Peyer's patch (tissue), 4 donors: ENCODE measurements around the gene HOXD9. TPM values are rescaled to one million over a fixed set of nuclear protein-coding genes. Genes with fewer than 3 reads are reported as not detected.

Experiments
- DNase-seq, 3 donors: peaks; one replicate each; pipeline ENCODE4 v3.0.0-alpha.2; 2017 to 2019
- H3K27ac ChIP-seq, 4 donors: fragments of 200-600 bp; sonication (generic); one replicate each; pipeline ENCODE4 v1.5.1; 2016 to 2019
- H3K27me3 ChIP-seq, 2 donors: fragments of 200-600 bp; sonication (generic); one replicate each; pipeline ENCODE4 v1.5.1; 2019
- H3K36me3 ChIP-seq, 3 donors: fragments of 200-600 bp; sonication (generic); one replicate each; pipeline ENCODE4 v1.5.1; 2016 to 2019
- H3K4me1 ChIP-seq, 4 donors: fragments of 200-600 bp; sonication (generic); one replicate each; pipeline ENCODE4 v1.5.1; 2016 to 2019
- H3K4me3 ChIP-seq, 4 donors: fragments of 200-600 bp; sonication (generic); 1 replicate in 3 of 4; 2 replicates in 1 of 4; pipeline ENCODE4 v1.5.1; 2016 to 2019; ENCODE audit warnings: mild to moderate bottlenecking in 1 of 4
- H3K9me3 ChIP-seq, 4 donors: fragments of 200-600 bp; sonication (generic); one replicate each; pipeline ENCODE4 v1.5.1; 2016 to 2019; ENCODE audit warnings: mild to moderate bottlenecking in 1 of 4
- POLR2A ChIP-seq, 2 donors: fragments of 450-650 bp; IDR thresholded peaks; one replicate each; pipeline ENCODE4 v1.5.1; 2017; ENCODE audit warnings: antibody characterized with exemption in 2 of 2, mild to moderate bottlenecking in 2 of 2, moderate library complexity in 2 of 2
- total RNA-seq, 4 donors: library from RNA; depleted of rRNA; stranded (reverse); fragments of >200 nt; gene quantifications; one replicate each; pipeline ENCODE4 v1.1.0, GENCODE V29; 2016
- TF ChIP-seq, protein P1 (sequence below), 6 experiments: fragments of 450-650 bp in 4 of 6; fragments of 200-600 bp in 2 of 6; sonication (generic) in 1 of 6; IDR thresholded peaks; one replicate each; pipeline ENCODE4 v1.5.1; 2017 to 2019; ENCODE audit warnings: antibody characterized with exemption in 6 of 6, mild to moderate bottlenecking in 3 of 6, moderate library complexity in 1 of 6

The HOXD9 gene
- total RNA-seq, 4 donors from 2014 or later, result 0.70 TPM; not detected in 3

DNA sequence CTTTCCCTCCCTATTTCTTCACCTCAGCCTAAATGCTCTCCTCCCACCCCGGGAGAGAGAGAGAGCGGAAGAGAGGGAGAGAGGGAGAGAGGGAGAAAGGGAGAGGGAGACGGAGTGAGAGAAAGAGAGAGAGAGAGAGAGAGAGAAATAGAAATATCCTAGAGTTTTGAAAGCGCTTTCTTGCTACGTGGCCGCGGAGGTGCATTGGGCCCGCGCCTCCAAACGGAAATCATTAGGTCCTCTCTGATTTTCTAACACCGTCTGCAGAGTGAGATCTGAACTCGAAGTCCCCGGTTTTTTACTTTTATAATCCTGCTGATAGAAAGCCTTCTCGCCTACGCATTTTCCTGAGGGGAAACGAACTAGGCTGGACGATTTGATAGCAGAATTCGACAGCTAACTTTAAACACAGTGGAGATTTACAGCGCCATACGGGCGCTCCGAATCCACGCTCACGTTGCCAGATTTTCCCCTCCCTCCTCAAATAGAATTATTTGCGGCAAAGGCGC lies 37.9 kb upstream of the HOXD9 start:
- no peak for DNase-seq
- H3K27me3 ChIP-seq, result peaks cover 0 to 81% of the 10 kb centered on the region in 2 donors
- peaks cover 0 to 34% (median 0%) of the 10 kb centered on the region in 4 donors for H3K9me3 ChIP-seq
- TF ChIP-seq POLR2A (IDR thresholded peaks at IDR 0.05), result no peak
- TF ChIP-seq, protein P1, sequence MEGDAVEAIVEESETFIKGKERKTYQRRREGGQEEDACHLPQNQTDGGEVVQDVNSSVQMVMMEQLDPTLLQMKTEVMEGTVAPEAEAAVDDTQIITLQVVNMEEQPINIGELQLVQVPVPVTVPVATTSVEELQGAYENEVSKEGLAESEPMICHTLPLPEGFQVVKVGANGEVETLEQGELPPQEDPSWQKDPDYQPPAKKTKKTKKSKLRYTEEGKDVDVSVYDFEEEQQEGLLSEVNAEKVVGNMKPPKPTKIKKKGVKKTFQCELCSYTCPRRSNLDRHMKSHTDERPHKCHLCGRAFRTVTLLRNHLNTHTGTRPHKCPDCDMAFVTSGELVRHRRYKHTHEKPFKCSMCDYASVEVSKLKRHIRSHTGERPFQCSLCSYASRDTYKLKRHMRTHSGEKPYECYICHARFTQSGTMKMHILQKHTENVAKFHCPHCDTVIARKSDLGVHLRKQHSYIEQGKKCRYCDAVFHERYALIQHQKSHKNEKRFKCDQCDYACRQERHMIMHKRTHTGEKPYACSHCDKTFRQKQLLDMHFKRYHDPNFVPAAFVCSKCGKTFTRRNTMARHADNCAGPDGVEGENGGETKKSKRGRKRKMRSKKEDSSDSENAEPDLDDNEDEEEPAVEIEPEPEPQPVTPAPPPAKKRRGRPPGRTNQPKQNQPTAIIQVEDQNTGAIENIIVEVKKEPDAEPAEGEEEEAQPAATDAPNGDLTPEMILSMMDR (IDR thresholded peaks at IDR 0.05), result no peak
- no peak overlapping the region for H3K27ac ChIP-seq
- no peaks in the 10 kb centered on the region for H3K36me3 ChIP-seq
- no peak overlapping the region for H3K4me3 ChIP-seq
- peaks cover 0 to 17% (median 3%) of the 10 kb centered on the region in 4 donors for H3K4me1 ChIP-seq

DNA sequence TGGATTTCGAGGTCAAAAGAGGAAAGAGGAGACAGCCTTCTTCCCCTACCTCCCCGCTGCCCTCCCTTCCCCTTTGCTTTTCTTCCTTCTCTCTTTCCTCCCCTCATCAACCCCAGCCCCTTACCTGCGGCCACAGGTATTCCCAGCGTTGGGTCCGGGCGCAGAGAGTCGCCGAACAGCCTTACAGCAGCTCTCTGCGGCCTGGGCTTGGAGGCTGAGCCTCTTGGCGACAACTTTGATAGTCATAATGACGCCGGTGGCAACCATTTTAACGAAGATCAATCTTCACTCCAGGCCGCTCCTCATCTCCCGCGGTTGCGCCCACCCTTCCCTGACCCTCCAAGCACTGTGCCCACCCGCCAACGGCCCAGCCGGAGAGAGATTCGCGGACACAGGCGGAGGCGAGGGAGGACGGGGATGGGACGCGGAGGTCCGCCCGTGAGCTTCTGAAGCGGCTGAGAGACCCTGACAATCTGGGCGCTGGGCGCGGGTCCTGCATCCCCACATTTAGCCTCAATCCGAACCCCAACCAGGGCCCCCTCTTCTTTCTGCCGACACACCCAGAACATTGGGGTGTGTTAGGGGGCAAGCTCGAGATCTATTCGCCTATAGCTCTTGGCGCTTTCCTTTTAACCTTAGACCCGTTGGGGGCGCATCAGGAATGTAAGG lies 37.3 kb upstream of the HOXD9 start:
- H3K9me3 ChIP-seq, result peaks cover 0 to 31% (median 0%) of the 10 kb centered on the region in 4 donors
- TF ChIP-seq POLR2A (IDR thresholded peaks at IDR 0.05), result no peak
- TF ChIP-seq, protein P1 (IDR thresholded peaks at IDR 0.05), result no peak
- peak in 2 of 3 donors; percentile 39 to 45 for DNase-seq
- no peak overlapping the region for H3K27ac ChIP-seq
- peaks cover 0 to 84% of the 10 kb centered on the region in 2 donors for H3K27me3 ChIP-seq
- H3K4me3 ChIP-seq, result no peak overlapping the region
- no peaks in the 10 kb centered on the region for H3K36me3 ChIP-seq
- H3K4me1 ChIP-seq, result peaks cover 0 to 12% (median 3%) of the 10 kb centered on the region in 4 donors

DNA sequence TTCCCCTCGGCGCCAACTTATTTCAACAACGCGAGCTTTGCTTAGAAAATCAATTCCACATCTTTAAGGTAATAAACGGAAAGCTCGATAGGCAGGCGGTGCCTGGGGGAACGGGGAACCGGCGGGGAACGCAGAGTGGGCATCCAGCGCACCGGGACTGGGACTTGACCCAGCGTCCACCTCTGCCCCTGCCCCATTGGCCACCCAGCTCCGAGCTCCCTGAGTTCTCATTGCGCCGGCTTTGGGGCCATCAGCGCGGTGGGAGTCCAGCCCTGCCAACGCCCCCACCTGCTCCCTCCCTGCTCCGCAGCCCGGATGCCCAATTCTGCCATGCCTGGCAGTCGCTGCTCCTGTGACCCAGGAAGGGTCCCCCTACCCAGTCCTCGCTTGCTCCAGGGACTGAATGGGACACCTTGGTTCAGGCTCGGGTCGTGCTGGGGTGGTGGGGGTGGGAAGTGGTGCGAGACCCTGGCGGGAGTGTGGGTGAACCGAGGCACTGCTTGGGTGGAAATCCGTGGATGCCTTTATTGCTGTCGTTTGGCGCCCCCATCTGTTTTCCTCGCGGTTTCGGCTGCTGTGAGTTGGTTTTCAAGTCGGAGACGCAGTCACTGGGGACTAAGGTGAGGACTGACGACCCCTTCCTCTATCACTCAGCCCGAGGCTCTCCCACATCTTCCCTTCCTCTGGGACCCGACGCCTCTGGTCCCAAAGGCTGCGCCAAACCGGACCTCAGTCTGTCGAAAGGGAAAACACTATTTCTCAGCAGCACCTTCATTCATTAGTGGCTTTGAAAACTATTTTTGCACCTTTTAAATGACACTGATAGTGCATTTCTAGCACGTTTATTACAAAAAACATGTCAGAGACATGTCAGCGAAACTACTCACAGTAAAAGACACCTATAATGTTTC lies 36.4 kb upstream of the HOXD9 start:
- peak in 2 of 3 donors; percentile 61 to 62 for DNase-seq
- H3K4me3 ChIP-seq, result no peak overlapping the region
- peaks cover 0 to 81% of the 10 kb centered on the region in 2 donors for H3K27me3 ChIP-seq
- peaks cover 0 to 8% (median 3%) of the 10 kb centered on the region in 4 donors for H3K4me1 ChIP-seq
- no peak overlapping the region for H3K27ac ChIP-seq
- H3K9me3 ChIP-seq, result peaks cover 0 to 23% (median 0%) of the 10 kb centered on the region in 4 donors
- no peaks in the 10 kb centered on the region for H3K36me3 ChIP-seq
- TF ChIP-seq POLR2A (IDR thresholded peaks at IDR 0.05), result no peak
- TF ChIP-seq, protein P1 (IDR thresholded peaks at IDR 0.05), result peak in 2 of 6 experiments; percentile 15 to 37

DNA sequence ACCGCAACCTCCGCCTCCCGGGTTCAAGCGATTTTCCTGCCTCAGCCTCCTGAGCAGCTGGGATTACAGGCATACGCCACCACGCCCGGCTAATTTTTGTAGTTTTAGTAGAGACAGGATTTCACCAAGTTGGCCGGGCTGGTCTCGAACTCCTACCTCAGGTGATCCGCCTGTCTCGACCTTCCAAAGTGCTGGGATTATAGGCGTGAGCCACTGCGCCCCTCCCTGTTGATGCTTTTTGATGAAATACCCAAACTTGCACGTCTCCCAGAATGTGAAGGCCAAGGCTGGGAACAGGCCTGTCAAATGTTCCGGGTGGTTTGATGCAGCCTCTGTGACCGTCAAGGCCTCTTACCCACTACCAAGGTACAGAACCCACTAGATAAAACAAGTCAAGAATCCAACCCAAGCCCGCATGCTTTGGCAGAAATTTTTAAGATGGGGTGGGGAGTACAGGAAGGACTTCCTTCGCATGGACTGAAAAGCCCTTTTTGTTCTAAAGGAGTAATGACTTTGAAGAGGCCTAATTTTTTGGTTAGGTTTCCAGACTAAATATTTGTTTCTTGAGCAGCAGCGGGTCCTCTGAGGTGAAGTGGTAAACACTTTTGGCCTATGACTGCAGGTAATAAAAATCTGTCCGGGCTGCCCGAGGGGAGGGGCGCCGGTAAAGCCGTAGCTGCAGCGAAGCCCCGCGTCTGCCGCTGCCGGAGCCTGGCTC lies 35.0 kb upstream of the HOXD9 start:
- H3K4me3 ChIP-seq, result peak overlapping the region in 2 of 4 donors; percentile 38 to 44
- H3K4me1 ChIP-seq, result peaks cover 0 to 11% (median 5%) of the 10 kb centered on the region in 4 donors
- no peak for DNase-seq

More for the DNA sequence above, 35.0 kb upstream of the HOXD9 start:
- peaks cover 0 to 81% of the 10 kb centered on the region in 2 donors for H3K27me3 ChIP-seq
- no peak overlapping the region for H3K27ac ChIP-seq
- no peak for TF ChIP-seq POLR2A (IDR thresholded peaks at IDR 0.05)
- TF ChIP-seq, protein P1 (IDR thresholded peaks at IDR 0.05), result no peak
- H3K9me3 ChIP-seq, result peaks cover 0 to 10% (median 0%) of the 10 kb centered on the region in 4 donors
- H3K36me3 ChIP-seq, result no peaks in the 10 kb centered on the region
